ENCODE data around the gene LRRN4. TPM values are rescaled to one million over a fixed set of nuclear protein-coding genes. Genes with fewer than 3 reads are reported as not detected.

The LRRN4 gene
- total RNA-seq, 1 experiment from 2014 or later = not detected

DNA sequence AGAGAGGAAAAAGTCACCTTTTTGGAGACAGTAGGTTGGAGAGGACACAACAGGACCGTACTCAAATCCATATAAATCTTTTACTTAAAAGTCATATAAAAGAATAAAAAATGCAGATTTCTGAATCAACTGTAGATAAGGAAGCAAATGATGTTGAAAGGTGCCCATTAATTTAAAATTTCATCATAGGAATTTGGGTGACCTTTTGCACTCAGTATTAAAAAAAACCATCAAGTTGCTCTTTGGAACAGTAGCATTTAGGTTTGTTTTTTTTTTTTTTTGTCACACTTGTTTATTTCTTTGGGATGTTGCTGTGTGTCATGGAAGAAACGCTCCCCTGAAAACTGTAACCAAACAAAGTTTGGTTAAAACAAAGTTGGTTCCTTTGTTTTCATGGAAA lies 20.9 kb upstream of the LRRN4 start:
- Histone ChIP-seq H3K36me3 (no peaks in the 10 kb centered on the region), H3K27ac (no peak overlapping the region), H3K4me1 (replicated peaks) (no peaks in the 10 kb centered on the region), H3K4me3 (no peak overlapping the region), H3K27me3 (replicated peaks) (peaks cover 5% of the 10 kb centered on the region; the same call in 1 of the 2 replicates), H3K9me3 (replicated peaks) (no peaks in the 10 kb centered on the region)
- DNase-seq (ENCODE audit: low read depth in 1 of 2, low spot score in 2 of 2) = no peak

DNA sequence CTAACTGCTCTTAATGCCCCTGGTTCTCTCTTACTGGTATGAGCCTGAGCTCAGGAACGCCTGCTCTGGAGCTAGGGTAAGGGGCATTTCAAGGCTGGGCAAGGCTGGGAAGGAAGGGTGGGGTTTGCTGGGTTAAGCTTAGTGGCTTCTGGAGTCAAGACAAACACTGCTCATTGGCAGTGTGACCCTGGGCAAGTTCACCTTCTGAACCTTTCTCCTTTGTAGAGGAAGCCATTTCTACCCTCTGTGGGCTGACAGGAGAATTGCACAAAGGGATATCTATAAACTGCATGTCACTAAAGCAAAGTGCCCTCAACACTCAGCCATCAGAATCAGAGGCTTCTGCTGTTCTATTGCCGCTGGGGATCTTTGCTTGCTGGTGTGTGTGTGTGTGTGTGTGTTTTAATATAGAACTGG lies 20.3 kb upstream of the LRRN4 start:
- Histone ChIP-seq H3K9me3 (replicated peaks) (no peaks in the 10 kb centered on the region), H3K27ac (no peak overlapping the region)
- DNase-seq (ENCODE audit: low read depth in 1 of 2, low spot score in 2 of 2) = no peak

DNA sequence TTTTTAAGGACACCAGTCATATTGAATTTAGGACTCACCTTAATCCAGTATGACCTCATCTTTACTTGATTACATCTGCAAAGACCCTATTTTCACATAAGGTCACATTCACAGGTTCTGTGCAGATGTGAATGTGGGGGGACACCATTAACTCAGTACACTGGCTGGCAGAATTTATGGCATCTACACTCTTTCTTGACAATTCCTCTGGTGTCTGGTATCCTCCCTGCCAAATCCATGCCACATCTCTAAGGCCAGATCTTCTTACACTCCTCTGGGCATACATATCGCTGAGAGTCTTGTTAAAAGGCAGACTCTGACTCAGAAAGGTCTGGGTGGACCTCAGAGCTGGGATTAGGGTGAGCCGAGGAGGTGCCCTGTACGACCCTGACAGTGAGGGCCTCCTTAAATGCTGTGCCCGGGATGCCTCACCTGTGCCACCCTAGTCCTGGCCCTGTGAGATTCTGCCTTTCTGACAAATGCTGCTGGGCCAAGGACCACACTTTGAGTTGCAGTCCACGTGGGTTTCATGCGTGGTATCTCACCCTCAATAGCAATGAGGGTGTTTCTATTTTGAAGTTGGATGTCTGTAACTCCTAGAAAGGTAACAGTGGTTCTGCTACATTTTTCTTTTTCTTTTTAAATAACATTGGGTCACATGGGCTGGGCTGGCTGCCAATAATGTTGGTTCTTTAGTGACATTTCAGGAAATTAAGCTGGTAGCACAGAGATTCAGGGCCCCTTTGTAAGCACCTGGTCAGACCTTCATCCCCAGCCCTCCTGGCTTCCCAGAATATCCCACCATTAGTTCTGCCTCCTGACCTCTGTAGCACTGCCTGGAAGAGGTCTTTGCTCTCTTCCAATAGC lies 17.2 kb upstream of the LRRN4 start:
- Histone ChIP-seq H3K36me3 (no peaks in the 10 kb centered on the region), H3K9me3 (replicated peaks) (no peaks in the 10 kb centered on the region), H3K4me1 (replicated peaks) (no peaks in the 10 kb centered on the region), H3K27ac (no peak overlapping the region), H3K4me3 (no peak overlapping the region), H3K27me3 (replicated peaks) (no peaks in the 10 kb centered on the region)
- DNase-seq (ENCODE audit: low read depth in 1 of 2, low spot score in 2 of 2) = no peak

More for the DNA sequence above, 20.3 kb upstream of the LRRN4 start:
- H3K27me3 ChIP-seq (replicated peaks) = peaks cover 3% of the 10 kb centered on the region; the same call in 1 of the 2 replicates
- H3K4me1 ChIP-seq (replicated peaks) = no peaks in the 10 kb centered on the region
- H3K36me3 ChIP-seq = no peaks in the 10 kb centered on the region
- no peak overlapping the region for H3K4me3 ChIP-seq

GRCh38 chr20:6069669-6070068 lies 15.8 kb upstream of the LRRN4 start:
- H3K9me3 ChIP-seq (replicated peaks) = no peaks in the 10 kb centered on the region

DNA sequence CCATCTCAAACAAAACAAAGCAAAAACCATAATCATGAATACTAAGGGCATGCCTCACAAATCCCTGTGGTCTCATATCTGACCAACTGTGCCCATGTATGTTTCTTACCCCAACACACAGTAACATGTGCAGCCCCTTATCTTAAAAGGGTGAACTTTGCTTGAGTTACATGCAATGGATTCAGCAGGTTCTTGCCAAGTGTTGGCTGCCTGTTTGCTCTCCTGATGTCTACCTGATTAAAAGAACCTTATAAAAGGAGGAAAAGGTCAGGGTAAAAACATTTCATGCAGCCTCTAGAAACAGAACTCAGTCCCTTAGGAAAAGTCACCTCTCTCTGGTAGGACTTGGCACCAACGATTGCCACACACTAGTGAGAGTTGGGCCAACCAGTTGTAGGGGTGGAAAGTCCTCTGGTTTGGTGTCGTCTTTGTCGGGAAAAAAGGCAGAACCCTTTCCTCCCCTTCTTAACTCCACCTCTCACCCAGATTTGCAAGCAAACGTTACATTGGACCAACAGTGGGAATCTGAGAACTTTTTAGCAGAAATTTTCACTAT lies 14.0 kb upstream of the LRRN4 start:
- H3K9me3 ChIP-seq (replicated peaks) = no peaks in the 10 kb centered on the region
- no peak for DNase-seq (ENCODE audit: low read depth in 1 of 2, low spot score in 2 of 2)
- H3K4me1 ChIP-seq (replicated peaks) = no peaks in the 10 kb centered on the region
- no peaks in the 10 kb centered on the region for H3K36me3 ChIP-seq
- H3K27me3 ChIP-seq (replicated peaks) = no peaks in the 10 kb centered on the region
- no peak overlapping the region for H3K4me3 ChIP-seq
- H3K27ac ChIP-seq = no peak overlapping the region

More at GRCh38 chr20:6069669-6070068, 15.8 kb upstream of the LRRN4 start:
- Histone ChIP-seq H3K27ac (no peak overlapping the region), H3K4me1 (replicated peaks) (no peaks in the 10 kb centered on the region), H3K36me3 (no peaks in the 10 kb centered on the region), H3K27me3 (replicated peaks) (no peaks in the 10 kb centered on the region), H3K4me3 (no peak overlapping the region)
- DNase-seq (ENCODE audit: low read depth in 1 of 2, low spot score in 2 of 2) = no peak

GRCh38 chr20:6066582-6066981 lies 12.7 kb upstream of the LRRN4 start:
- Histone ChIP-seq H3K27me3 (replicated peaks) (no peaks in the 10 kb centered on the region), H3K4me1 (replicated peaks) (no peaks in the 10 kb centered on the region), H3K27ac (no peak overlapping the region), H3K9me3 (replicated peaks) (no peaks in the 10 kb centered on the region), H3K4me3 (no peak overlapping the region), H3K36me3 (no peaks in the 10 kb centered on the region)
- DNase-seq (ENCODE audit: low read depth in 1 of 2, low spot score in 2 of 2) = no peak

DNA sequence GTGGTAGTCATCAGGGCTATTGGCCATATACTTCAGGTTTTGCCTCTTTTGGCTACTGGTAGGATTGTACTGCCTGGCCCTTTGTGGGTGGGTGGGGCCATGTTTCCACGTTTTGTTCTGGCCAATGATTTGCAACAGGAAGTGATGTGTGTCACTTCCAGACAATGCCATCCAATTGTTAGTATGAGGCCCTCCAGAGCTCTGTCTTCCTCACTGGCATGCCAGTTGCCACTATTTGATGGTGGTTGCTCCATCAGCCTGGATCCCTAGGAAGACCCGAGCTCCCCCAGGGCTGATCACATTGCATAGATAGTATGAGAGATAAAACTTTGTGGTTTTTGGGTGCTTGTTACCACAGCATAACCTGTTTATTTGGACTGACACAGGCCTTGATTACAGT lies 7.7 kb upstream of the LRRN4 start:
- no peak for DNase-seq (ENCODE audit: low read depth in 1 of 2, low spot score in 2 of 2)
- H3K4me1 ChIP-seq (replicated peaks) = no peaks in the 10 kb centered on the region
- H3K27ac ChIP-seq = no peak overlapping the region
- H3K36me3 ChIP-seq = no peaks in the 10 kb centered on the region
- no peaks in the 10 kb centered on the region for H3K9me3 ChIP-seq (replicated peaks)
- no peak overlapping the region for H3K4me3 ChIP-seq
- H3K27me3 ChIP-seq (replicated peaks) = no peaks in the 10 kb centered on the region; the same call in 1 of the 2 replicates

- no peaks in the 10 kb centered on the region for H3K36me3 ChIP-seq
- no peak overlapping the region for H3K27ac ChIP-seq
- H3K27me3 ChIP-seq (replicated peaks) = no peaks in the 10 kb centered on the region; the same call in 1 of the 2 replicates
- no peak for DNase-seq (ENCODE audit: low read depth in 1 of 2, low spot score in 2 of 2)
- no peaks in the 10 kb centered on the region for H3K4me1 ChIP-seq (replicated peaks)
- no peak overlapping the region for H3K4me3 ChIP-seq
- no peaks in the 10 kb centered on the region for H3K9me3 ChIP-seq (replicated peaks)
These were observed 6.4 kb upstream of the LRRN4 start for GRCh38 chr20:6060213-6060612.

DNA sequence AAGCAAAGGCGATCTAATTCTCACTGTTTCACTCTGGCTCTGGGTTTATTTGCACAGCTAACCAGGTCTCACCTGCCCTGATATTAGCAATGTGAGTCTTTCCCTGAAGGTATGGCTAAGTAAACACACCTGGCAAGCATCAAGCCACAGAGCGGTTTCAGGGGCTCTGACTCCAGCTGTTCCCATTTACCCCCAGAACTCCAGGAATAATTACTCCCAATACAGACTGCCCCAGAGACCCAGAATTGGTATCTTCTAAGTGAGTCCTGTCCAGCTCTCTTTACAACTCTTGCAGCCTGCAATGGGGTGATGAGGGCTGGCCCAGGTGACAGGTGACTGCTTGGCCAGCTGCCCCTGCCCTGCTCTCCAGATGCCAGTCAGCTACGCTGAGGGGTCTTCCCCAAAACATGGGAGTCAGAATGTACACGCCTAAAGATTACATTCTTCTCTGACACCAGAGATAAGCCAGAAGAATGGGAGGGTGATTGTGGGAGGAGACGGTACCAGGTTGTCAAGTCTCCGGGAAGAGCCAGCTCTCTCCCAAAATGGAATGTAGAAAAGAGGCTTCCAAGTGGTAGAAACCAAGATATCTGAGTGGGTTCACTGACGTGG lies 4.9 kb upstream of the LRRN4 start:
- no peaks in the 10 kb centered on the region; the same call in 1 of the 2 replicates for H3K27me3 ChIP-seq (replicated peaks)
- no peaks in the 10 kb centered on the region for H3K4me1 ChIP-seq (replicated peaks)
- no peaks in the 10 kb centered on the region for H3K36me3 ChIP-seq
- H3K9me3 ChIP-seq (replicated peaks) = no peaks in the 10 kb centered on the region
- no peak for DNase-seq (ENCODE audit: low read depth in 1 of 2, low spot score in 2 of 2)
- no peak overlapping the region for H3K27ac ChIP-seq
- H3K4me3 ChIP-seq = no peak overlapping the region

- no peak for DNase-seq (ENCODE audit: low read depth in 1 of 2, low spot score in 2 of 2)
- no peaks in the 10 kb centered on the region for H3K9me3 ChIP-seq (replicated peaks)
- peaks cover 4% of the 10 kb centered on the region; the same call in 1 of the 2 replicates for H3K27me3 ChIP-seq (replicated peaks)
- H3K27ac ChIP-seq = no peak overlapping the region
- H3K4me1 ChIP-seq (replicated peaks) = no peaks in the 10 kb centered on the region
- no peak overlapping the region for H3K4me3 ChIP-seq
- no peaks in the 10 kb centered on the region for H3K36me3 ChIP-seq
These were observed 3.8 kb upstream of the LRRN4 start for GRCh38 chr20:6057691-6058090.

- peaks cover 4% of the 10 kb centered on the region for H3K4me1 ChIP-seq (replicated peaks)
- no peak overlapping the region for H3K4me3 ChIP-seq
- DNase-seq (ENCODE audit: low read depth in 1 of 2, low spot score in 2 of 2) = no peak
- H3K27me3 ChIP-seq (replicated peaks) = peaks cover 9% of the 10 kb centered on the region
- no peak overlapping the region for H3K27ac ChIP-seq
- no peaks in the 10 kb centered on the region for H3K9me3 ChIP-seq (replicated peaks)
- no peaks in the 10 kb centered on the region for H3K36me3 ChIP-seq
These were observed 3.3 kb upstream of the LRRN4 start for GRCh38 chr20:6057139-6057538.

DNA sequence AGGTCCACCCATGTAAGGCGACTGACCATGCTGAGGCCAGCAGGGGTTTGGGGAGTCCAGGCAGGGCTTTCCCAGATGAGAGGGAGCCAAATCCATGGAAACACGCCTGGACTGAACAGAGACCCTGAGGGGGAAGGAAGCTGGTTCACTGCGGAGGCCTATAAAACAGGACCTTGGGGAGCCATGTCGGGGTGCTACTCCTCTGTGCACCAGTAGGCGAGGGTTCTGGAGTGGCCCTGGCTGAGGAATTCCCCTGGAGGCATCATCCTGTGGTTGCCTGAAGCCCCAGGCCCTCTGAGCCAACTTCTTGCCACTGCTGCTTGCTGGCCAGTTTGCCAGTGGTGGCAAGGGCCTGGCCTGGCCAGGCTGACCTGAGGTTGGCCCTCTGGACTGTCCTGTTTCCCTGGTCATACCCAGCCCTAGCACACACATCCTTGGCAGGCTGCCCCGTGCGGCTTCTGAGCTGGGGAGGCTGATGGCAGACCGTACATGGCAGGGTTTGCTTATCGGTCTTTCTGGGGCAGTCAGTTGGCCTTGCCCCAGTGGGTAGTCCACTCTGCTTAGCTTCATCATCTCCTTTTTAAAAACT lies 2.2 kb upstream of the LRRN4 start:
- H3K9me3 ChIP-seq (replicated peaks) = no peaks in the 10 kb centered on the region
- peaks cover 20% of the 10 kb centered on the region for H3K27me3 ChIP-seq (replicated peaks)
- no peaks in the 10 kb centered on the region for H3K36me3 ChIP-seq
- DNase-seq (ENCODE audit: low read depth in 1 of 2, low spot score in 2 of 2) = no peak
- H3K27ac ChIP-seq = no peak overlapping the region
- peaks cover 8% of the 10 kb centered on the region for H3K4me1 ChIP-seq (replicated peaks)
- H3K4me3 ChIP-seq = no peak overlapping the region

DNA sequence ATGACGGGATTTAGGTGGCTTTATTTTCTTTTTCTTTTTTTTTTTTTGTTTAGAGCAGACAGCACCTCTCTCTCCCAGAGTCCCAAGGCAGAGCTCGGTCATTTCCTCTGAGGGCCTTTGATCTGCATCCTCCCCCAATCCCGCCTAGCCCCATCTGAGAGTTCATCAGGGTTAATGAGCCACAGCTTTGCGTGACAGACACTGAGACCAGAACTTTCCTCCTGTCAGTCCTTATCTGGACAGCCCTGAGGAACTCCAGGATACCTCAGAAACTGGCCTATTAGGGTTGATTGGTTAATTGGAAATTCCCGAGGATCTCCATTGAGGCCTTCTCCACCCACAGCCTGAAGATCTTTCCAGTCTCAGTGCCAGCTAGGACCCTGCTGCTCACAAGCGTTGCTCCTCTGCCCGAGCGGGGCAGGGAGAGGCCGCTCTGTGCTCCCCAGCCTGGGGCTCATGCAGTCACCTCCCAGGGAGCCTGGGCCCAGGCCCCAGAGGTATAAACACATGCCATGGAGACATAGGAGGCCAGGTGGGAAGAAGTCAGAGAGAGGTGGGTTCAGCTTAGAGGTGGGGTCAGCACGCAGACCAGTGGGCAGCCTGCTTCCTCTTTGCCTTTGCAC lies 1.4 kb upstream of the LRRN4 start:
- DNase-seq (ENCODE audit: low read depth in 1 of 2, low spot score in 2 of 2) = no peak
- peaks cover 27% of the 10 kb centered on the region for H3K27me3 ChIP-seq (replicated peaks)
- no peaks in the 10 kb centered on the region for H3K36me3 ChIP-seq
- no peak overlapping the region for H3K4me3 ChIP-seq
- H3K4me1 ChIP-seq (replicated peaks) = peaks cover 8% of the 10 kb centered on the region
- no peaks in the 10 kb centered on the region for H3K9me3 ChIP-seq (replicated peaks)
- H3K27ac ChIP-seq = no peak overlapping the region
